ENCODE results near the gene AOAH. TPM values are rescaled to one million over a fixed set of nuclear protein-coding genes. Genes with fewer than 3 reads are reported as not detected.

The AOAH gene
- total and polyA plus RNA-seq, 2 of the 13 experiments (the other 11 are each of a cell fraction or from before 2014, with no cell fraction given) = not detected

DNA sequence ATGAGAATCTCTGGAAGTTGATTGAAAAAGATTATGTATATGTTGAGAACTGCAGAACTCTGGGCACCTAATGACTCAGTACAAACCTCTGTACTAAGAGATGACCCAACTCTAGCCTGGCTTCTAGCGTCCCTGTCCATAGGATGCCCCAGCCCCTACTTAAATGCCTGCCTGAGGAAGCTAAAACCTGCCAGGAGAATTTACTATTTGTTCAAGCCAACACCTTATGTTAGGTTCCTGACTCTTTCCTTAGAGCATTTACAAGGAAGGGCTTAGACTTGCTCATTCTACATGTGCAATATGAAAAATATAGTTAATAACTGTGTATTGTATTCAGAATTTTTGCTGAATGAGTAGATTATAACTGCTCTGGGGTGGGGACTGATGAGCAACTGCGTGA is 37.5 kb upstream of the AOAH start:
- Histone ChIP-seq H3K27me3 (ENCODE audit: control insufficient read depth in 1 of 2, insufficient read depth in 2 of 2, low read length in 2 of 2) (no peaks in the 10 kb centered on the region), H3K79me2 (ENCODE audit: insufficient read depth, low read length) (no peaks in the 10 kb centered on the region), H3K4me1 (ENCODE audit: insufficient read depth, low read length) (peaks cover 22% of the 10 kb centered on the region), H3K4me3 (replicated peaks in 1 of 3; ENCODE audit: insufficient read depth in 1 of 3, low read depth in 2 of 3, low read length in 3 of 3) (no peak overlapping the region), H3K9ac (ENCODE audit: insufficient read depth, low read depth, low read length) (no peak overlapping the region), H2AFZ (ENCODE audit: low read length) (no peak overlapping the region), H3K9me3 (ENCODE audit: low read length) (no peaks in the 10 kb centered on the region), H3K4me2 (ENCODE audit: low read depth, low read length) (peak overlapping the region; percentile 60; the same call in 1 of the 2 replicates), H3K36me3 (replicated peaks in 1 of 2; ENCODE audit: control insufficient read depth in 1 of 2, insufficient read depth in 2 of 2, low read length in 2 of 2) (no peaks in the 10 kb centered on the region), H4K20me1 (ENCODE audit: insufficient read depth, low read length) (no peaks in the 10 kb centered on the region), H3K27ac (ENCODE audit: extremely low read length, insufficient read depth, low read length) (no peak overlapping the region)
- no TSS peak for BruUV-seq (replicated peaks)
- ATAC-seq (no peak), DNase-seq (ENCODE audit: low spot score) (no peak), FAIRE-seq (no peak)
- in situ Hi-C loops (cut with HindIII; ENCODE audit: extremely low pct_ligation_motif_present, low pct_unique_long_range_greater_than_20kb) (no loop called here), intact Hi-C loops (cut with micrococcal nuclease; ENCODE audit: unreplicated experiment) (no loop called here)
- ChIA-PET POLR2A (interaction anchor here (0.9 kb wide), 1 partner anchor 34 kb away, joined by 4 read pairs; no protein-coding TSS in a partner anchor), CTCF (ENCODE audit: low intra/inter-chr PET ratio, low total read pairs) (no interaction called here)
- WGBS (ENCODE audit: low lambda C conversion rate) = 69% methylated on average over 2 of the region's 2 CpGs
- no peak for TF ChIP-seq SP140L (CRISPR knock-in tag; IDR thresholded peaks at IDR 0.05; ENCODE audit: borderline replicate concordance)
- TF ChIP-seq MAFF (IDR thresholded peaks at IDR 0.05; ENCODE audit: low read depth, low read length) = no peak
- TF ChIP-seq SAFB2 (CRISPR knock-in tag; IDR thresholded peaks at IDR 0.05; ENCODE audit: borderline replicate concordance, low read depth) = no peak
- no peak for TF ChIP-seq KAT7 (CRISPR knock-in tag; IDR thresholded peaks at IDR 0.05; ENCODE audit: borderline replicate concordance)
- TF ChIP-seq, protein P1, sequence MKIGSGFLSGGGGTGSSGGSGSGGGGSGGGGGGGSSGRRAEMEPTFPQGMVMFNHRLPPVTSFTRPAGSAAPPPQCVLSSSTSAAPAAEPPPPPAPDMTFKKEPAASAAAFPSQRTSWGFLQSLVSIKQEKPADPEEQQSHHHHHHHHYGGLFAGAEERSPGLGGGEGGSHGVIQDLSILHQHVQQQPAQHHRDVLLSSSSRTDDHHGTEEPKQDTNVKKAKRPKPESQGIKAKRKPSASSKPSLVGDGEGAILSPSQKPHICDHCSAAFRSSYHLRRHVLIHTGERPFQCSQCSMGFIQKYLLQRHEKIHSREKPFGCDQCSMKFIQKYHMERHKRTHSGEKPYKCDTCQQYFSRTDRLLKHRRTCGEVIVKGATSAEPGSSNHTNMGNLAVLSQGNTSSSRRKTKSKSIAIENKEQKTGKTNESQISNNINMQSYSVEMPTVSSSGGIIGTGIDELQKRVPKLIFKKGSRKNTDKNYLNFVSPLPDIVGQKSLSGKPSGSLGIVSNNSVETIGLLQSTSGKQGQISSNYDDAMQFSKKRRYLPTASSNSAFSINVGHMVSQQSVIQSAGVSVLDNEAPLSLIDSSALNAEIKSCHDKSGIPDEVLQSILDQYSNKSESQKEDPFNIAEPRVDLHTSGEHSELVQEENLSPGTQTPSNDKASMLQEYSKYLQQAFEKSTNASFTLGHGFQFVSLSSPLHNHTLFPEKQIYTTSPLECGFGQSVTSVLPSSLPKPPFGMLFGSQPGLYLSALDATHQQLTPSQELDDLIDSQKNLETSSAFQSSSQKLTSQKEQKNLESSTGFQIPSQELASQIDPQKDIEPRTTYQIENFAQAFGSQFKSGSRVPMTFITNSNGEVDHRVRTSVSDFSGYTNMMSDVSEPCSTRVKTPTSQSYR (CRISPR knock-in tag; IDR thresholded peaks at IDR 0.05; ENCODE audit: borderline replicate concordance) = no peak
- TF ChIP-seq, protein P2, sequence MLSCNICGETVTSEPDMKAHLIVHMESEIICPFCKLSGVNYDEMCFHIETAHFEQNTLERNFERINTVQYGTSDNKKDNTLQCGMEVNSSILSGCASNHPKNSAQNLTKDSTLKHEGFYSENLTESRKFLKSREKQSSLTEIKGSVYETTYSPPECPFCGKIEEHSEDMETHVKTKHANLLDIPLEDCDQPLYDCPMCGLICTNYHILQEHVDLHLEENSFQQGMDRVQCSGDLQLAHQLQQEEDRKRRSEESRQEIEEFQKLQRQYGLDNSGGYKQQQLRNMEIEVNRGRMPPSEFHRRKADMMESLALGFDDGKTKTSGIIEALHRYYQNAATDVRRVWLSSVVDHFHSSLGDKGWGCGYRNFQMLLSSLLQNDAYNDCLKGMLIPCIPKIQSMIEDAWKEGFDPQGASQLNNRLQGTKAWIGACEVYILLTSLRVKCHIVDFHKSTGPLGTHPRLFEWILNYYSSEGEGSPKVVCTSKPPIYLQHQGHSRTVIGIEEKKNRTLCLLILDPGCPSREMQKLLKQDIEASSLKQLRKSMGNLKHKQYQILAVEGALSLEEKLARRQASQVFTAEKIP (CRISPR knock-in tag; IDR thresholded peaks at IDR 0.05; ENCODE audit: borderline replicate concordance) = no peak
- no peak for TF ChIP-seq ZNF460 (CRISPR knock-in tag; IDR thresholded peaks at IDR 0.05; ENCODE audit: borderline replicate concordance)
- TF ChIP-seq, protein P3, sequence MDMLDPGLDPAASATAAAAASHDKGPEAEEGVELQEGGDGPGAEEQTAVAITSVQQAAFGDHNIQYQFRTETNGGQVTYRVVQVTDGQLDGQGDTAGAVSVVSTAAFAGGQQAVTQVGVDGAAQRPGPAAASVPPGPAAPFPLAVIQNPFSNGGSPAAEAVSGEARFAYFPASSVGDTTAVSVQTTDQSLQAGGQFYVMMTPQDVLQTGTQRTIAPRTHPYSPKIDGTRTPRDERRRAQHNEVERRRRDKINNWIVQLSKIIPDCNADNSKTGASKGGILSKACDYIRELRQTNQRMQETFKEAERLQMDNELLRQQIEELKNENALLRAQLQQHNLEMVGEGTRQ (IDR thresholded peaks at IDR 0.05; ENCODE audit: low read depth, low read length) = no peak
- TF ChIP-seq, protein P3 (CRISPR knock-in tag; IDR thresholded peaks at IDR 0.05; ENCODE audit: borderline replicate concordance) = no peak
- no peak for TF ChIP-seq YY1 (IDR thresholded peaks at IDR 0.05; ENCODE audit: insufficient read depth, insufficient replicate concordance, low read depth, low read length)
- TF ChIP-seq, protein P4, sequence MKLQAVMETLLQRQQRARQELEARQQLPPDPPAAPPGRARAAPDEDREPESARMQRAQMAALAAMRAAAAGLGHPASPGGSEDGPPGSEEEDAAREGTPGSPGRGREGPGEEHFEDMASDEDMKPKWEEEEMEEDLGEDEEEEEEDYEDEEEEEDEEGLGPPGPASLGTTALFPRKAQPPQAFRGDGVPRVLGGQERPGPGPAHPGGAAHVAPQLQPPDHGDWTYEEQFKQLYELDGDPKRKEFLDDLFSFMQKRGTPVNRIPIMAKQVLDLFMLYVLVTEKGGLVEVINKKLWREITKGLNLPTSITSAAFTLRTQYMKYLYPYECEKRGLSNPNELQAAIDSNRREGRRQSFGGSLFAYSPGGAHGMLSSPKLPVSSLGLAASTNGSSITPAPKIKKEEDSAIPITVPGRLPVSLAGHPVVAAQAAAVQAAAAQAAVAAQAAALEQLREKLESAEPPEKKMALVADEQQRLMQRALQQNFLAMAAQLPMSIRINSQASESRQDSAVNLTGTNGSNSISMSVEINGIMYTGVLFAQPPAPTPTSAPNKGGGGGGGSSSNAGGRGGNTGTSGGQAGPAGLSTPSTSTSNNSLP (IDR thresholded peaks at IDR 0.05; ENCODE audit: low read depth, low read length) = no peak
- TF ChIP-seq ZNF746 (CRISPR knock-in tag; IDR thresholded peaks at IDR 0.05) = no peak
- no peak for TF ChIP-seq ZNF496 (CRISPR knock-in tag; IDR thresholded peaks at IDR 0.05; ENCODE audit: insufficient replicate concordance)
- no peak for TF ChIP-seq FOXA3 (CRISPR knock-in tag; IDR thresholded peaks at IDR 0.05)
- no peak for TF ChIP-seq HCFC1 (IDR thresholded peaks at IDR 0.05; ENCODE audit: low read depth, low read length)
- no peak for TF ChIP-seq ZNF788 (CRISPR knock-in tag; IDR thresholded peaks at IDR 0.05; ENCODE audit: borderline replicate concordance)

Measured in HepG2 (cell line).